ENCODE data around the gene COL5A1. TPM values are rescaled to one million over a fixed set of nuclear protein-coding genes. Genes with fewer than 3 reads are reported as not detected.

COL5A1 gene
- total and polyA plus RNA-seq, 11 donors, result 7.6 to 91.3 (median 13.4) TPM

GRCh38 chr9:134604834-134605233, 36.8 kb upstream of the COL5A1 start:
- ATAC-seq (no peak), DNase-seq (no peak)
- Histone ChIP-seq H3K27me3 (peaks cover 0 to 30% (median 6%) of the 10 kb centered on the region in 9 donors), H3K27ac (no peak overlapping the region), H3K36me3 (no peaks in the 10 kb centered on the region), H3K9me3 (peaks cover 0 to 4% (median 0%) of the 10 kb centered on the region in 12 donors), H3K4me1 (peaks cover 0 to 5% (median 0%) of the 10 kb centered on the region in 12 donors), H3K4me3 (no peak overlapping the region)
- WGBS, 4 donors, result 92 to 97% (median 95%) methylated on average over 12 of the region's 12 CpGs
- intact Hi-C loops (cut with DNase I), result no loop called here
- TF ChIP-seq, protein P1, sequence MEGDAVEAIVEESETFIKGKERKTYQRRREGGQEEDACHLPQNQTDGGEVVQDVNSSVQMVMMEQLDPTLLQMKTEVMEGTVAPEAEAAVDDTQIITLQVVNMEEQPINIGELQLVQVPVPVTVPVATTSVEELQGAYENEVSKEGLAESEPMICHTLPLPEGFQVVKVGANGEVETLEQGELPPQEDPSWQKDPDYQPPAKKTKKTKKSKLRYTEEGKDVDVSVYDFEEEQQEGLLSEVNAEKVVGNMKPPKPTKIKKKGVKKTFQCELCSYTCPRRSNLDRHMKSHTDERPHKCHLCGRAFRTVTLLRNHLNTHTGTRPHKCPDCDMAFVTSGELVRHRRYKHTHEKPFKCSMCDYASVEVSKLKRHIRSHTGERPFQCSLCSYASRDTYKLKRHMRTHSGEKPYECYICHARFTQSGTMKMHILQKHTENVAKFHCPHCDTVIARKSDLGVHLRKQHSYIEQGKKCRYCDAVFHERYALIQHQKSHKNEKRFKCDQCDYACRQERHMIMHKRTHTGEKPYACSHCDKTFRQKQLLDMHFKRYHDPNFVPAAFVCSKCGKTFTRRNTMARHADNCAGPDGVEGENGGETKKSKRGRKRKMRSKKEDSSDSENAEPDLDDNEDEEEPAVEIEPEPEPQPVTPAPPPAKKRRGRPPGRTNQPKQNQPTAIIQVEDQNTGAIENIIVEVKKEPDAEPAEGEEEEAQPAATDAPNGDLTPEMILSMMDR (IDR thresholded peaks at IDR 0.05), result no peak
- TF ChIP-seq POLR2A (IDR thresholded peaks at IDR 0.05), result no peak

DNA sequence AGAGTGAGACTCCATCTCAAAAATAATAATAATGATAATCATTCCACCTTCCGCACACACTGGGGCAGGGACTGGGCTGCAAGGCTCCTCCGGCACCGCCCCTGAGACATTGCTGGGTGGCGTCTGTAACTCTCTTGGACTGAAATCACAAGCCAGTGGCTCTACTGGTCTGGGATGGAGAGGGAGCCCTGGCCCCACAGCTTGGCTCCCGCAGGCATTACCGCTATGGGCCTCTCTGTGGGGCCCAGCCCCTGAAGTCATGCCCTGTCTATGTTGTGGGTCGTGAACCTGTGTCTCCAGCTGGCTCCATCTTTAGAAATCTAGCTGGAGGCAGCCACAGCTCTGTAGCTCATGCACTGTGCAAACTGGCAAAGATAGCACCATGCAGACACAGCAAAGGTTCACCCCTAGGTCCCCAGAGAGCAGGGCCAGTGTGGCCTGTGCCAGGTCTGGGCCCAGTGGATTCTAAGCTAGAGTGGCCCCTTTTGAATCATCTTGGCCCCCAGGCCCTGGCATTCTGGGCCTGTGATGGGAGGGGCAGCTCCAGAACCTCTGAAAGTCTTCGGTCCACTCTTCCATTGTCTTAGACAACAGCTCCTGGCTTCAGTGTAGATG, 36.1 kb upstream of the COL5A1 start:
- no peak overlapping the region for H3K4me3 ChIP-seq
- WGBS, 4 donors, result 90 to 96% (median 93%) methylated on average over 7 to 8 of the region's 8 CpGs
- ATAC-seq (no peak), DNase-seq (peak in 1 of 5 donors; percentile 27)
- intact Hi-C loops (cut with DNase I), result no loop called here
- H3K27ac ChIP-seq, result no peak overlapping the region
- peaks cover 0 to 4% (median 0%) of the 10 kb centered on the region in 12 donors for H3K9me3 ChIP-seq
- no peaks in the 10 kb centered on the region for H3K36me3 ChIP-seq
- peaks cover 0 to 24% (median 5%) of the 10 kb centered on the region in 9 donors for H3K27me3 ChIP-seq
- H3K4me1 ChIP-seq, result peaks cover 0 to 5% (median 0%) of the 10 kb centered on the region in 12 donors
- no peak for TF ChIP-seq POLR2A (IDR thresholded peaks at IDR 0.05)
- TF ChIP-seq, protein P1 (IDR thresholded peaks at IDR 0.05), result no peak

DNA sequence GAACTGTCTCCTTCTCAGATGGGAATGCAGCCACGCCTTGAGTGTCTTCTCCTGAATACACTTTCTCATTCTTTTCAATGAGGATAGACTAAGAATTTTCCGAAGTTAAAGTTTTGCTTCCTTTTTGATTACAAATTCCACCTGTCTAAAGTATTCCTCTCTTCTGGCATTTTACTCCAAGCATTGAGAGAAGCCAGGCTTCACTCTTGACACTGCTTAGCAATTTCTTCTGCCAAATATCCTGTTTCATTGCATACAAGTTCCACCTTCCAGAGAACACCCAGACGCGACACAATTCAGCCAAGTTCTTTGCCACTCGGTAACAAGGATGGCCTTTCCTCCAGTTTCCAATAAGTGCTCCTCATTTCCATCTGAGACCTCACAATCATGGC, 35.6 kb upstream of the COL5A1 start:
- H3K27me3 ChIP-seq, result peaks cover 0 to 20% (median 6%) of the 10 kb centered on the region in 9 donors
- H3K4me1 ChIP-seq, result peaks cover 0 to 5% (median 0%) of the 10 kb centered on the region in 12 donors
- no peak overlapping the region for H3K4me3 ChIP-seq
- no peak overlapping the region for H3K27ac ChIP-seq
- DNase-seq (no peak), ATAC-seq (no peak)
- intact Hi-C loops (cut with DNase I), result no loop called here
- TF ChIP-seq, protein P1 (IDR thresholded peaks at IDR 0.05), result no peak
- TF ChIP-seq POLR2A (IDR thresholded peaks at IDR 0.05), result no peak
- H3K9me3 ChIP-seq, result peaks cover 0 to 4% (median 0%) of the 10 kb centered on the region in 12 donors
- WGBS, 4 donors, result 83 to 92% (median 88%) methylated on average over 5 of the region's 5 CpGs
- H3K36me3 ChIP-seq, result no peaks in the 10 kb centered on the region

DNA sequence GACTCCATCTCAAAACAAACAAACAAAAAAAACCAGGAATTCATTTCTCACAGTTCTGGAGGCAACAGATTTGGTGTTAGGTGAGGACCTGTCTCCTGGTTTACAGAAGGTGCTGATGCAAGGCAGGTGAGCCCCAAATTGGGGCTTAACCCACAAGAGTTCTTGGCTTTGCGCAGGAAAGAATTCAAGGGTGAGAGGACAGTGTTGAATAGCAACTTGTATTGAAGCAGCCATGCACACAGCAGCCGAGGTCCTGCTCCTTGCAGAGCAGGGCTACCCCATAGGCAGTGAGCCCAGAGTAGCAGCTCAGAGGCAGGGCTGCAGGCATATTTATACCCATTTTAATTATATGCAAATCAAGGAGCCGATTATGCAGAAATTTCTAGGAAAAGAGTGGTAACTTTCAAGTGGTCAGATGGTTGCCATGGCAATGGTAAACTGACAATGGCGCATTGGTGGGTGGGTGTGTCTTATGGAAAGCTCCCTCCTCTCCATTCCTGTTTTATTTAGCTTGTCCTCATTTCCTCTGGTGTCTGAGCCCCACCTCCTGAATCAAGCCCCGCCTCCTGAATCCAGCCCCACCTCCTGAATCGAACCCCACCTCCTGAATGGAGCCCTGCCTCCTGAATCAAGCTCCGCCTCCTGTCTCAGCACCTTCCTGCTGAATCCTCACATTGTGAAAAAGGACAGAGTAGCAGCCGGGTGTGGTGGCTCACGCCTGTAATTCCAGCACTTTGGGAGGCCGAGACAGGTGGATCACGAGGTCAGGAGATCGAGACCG, 34.5 kb upstream of the COL5A1 start:
- peaks cover 0 to 26% (median 6%) of the 10 kb centered on the region in 9 donors for H3K27me3 ChIP-seq
- no peak for ATAC-seq
- peaks cover 0 to 5% (median 0%) of the 10 kb centered on the region in 12 donors for H3K4me1 ChIP-seq
- no peak for DNase-seq
- TF ChIP-seq, protein P1 (IDR thresholded peaks at IDR 0.05), result no peak
- TF ChIP-seq POLR2A (IDR thresholded peaks at IDR 0.05), result no peak
- no peaks in the 10 kb centered on the region for H3K36me3 ChIP-seq
- no peak overlapping the region for H3K27ac ChIP-seq
- intact Hi-C loops (cut with DNase I), result no loop called here
- no peak overlapping the region for H3K4me3 ChIP-seq
- H3K9me3 ChIP-seq, result peaks cover 0 to 7% (median under 1%) of the 10 kb centered on the region in 12 donors
- 86 to 89% (median 88%) methylated on average over 13 of the region's 13 CpGs for WGBS, 4 donors

Data from heart left ventricle (tissue), 16 donors.